ENCODE data around the gene CTAGE6.
"Not testable (repeated sequence)": the region's sequence is repeated elsewhere in the genome, so short reads cannot be mapped to it uniquely, and the experiment has no call there.

DNA sequence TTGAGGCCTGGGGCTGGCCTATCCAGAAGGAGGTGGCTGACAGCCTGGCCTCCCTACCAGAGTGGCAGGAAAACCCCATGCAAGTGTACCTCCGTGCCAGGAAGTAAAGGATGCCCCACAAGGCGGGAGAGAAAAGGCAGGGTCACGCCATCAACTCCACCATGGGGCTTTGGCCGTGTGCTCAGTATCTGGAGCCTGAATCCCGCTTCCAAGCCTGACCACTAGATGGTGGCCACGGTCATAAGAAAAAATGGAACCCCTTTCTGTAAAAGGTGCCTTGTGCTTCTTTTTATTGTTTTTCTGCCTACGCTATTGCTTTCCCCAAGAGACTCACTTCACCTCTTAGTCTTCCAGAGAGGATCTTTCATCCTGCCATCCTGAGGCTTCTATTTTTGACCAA, 29.9 kb downstream of the CTAGE6 start:
- TF ChIP-seq, protein P1, sequence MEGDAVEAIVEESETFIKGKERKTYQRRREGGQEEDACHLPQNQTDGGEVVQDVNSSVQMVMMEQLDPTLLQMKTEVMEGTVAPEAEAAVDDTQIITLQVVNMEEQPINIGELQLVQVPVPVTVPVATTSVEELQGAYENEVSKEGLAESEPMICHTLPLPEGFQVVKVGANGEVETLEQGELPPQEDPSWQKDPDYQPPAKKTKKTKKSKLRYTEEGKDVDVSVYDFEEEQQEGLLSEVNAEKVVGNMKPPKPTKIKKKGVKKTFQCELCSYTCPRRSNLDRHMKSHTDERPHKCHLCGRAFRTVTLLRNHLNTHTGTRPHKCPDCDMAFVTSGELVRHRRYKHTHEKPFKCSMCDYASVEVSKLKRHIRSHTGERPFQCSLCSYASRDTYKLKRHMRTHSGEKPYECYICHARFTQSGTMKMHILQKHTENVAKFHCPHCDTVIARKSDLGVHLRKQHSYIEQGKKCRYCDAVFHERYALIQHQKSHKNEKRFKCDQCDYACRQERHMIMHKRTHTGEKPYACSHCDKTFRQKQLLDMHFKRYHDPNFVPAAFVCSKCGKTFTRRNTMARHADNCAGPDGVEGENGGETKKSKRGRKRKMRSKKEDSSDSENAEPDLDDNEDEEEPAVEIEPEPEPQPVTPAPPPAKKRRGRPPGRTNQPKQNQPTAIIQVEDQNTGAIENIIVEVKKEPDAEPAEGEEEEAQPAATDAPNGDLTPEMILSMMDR (IDR thresholded peaks at IDR 0.05; ENCODE audit: low read length): not testable (repeated sequence)
- TF ChIP-seq EZH2phosphoT487 (IDR thresholded peaks at IDR 0.05; ENCODE audit: low read length): not testable (repeated sequence)

Measured in MM.1S (cell line).